HG03175 (cell line): ENCODE measurements around the gene CCDC86.

ENCODE experiments used
- ATAC-seq: cut with Tn5 transposase; IDR thresholded peaks from one replicate; pipeline ENCODE4 v1.9.1; 2021; ENCODE audit warnings: mild to moderate bottlenecking, moderate library complexity; ENCODE audit not compliant: unreplicated experiment

Gene CCDC86

DNA sequence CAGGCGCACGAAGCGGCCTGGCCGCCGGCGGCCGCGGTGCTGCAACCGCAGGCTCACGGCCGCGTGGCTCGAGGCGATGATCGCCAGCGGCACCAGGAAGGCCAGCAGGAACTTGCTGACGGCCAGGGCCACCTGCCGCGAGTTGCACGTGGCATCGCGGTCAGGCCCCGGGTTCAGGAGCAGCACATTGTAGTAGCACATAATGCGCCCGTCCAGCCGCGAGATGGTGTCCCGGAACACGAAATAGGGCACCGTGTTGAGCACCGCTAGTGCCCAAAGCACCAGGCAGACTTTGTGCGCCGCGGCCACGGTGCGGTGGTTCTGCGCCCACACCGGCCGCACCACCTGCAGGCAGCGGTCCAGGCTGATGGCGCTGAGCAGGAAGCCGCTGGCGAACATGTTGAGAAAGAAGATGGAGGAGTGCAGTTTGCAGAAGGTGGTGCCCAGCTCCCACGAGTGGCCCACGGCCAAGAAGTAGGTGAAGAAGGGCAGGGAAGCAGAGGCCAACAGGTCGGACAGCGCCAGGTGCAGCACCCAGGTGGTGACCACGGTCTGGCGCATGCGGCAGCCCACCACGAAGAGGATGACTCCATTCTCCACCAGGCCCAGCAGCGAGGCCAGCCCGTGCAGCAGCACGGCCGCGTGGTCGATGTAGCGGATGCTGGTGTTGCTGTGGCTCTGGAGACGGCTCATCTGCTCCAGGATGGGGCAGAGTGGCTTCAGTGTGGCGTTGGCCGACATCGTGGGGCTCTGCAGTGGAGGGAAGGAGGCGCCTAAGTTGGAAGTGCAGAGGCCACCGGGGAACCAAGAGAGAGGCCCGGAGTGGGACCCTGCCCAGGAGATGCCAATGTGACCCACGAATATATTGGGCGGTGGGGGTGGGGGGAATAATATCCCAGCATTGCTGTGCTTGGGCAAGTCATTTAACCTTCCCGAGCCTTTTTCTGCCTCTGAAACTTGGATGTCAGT lies 11.4 kb downstream of the CCDC86 start:
- no peak for ATAC-seq

DNA sequence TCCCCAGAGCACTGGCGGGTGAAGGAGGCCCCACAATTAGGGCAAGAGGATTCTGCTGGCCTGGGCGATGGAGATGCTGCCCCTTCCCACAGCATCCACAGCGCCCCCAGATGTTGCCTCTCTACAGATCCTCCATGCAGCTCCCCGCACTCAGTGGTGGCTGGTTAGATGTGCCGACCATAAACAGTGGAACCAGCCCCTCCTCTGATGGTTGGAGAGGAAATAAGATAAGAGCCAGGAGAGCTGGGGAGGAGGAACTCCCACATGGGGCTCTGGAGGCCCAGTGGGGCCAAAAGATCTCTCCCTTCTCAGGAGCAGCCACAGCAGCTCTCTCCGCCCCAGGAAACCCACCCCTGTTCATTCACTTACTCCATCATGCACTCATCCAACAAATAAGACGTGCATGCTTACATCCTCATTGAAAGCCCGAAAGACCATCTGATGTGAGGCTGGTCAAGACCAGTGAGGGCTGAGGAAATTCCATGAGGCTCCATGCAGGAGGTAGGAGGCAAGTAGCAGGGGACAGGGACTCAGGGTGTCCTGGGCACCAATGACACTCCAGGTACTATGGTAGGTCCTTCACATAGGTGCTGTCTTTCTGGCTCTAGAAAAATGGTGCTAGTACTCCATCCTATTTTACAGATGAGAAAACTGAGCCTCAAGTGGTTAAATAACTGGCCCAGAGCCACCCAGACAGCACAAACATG lies 12.4 kb downstream of the CCDC86 start:
- ATAC-seq, result no peak

DNA sequence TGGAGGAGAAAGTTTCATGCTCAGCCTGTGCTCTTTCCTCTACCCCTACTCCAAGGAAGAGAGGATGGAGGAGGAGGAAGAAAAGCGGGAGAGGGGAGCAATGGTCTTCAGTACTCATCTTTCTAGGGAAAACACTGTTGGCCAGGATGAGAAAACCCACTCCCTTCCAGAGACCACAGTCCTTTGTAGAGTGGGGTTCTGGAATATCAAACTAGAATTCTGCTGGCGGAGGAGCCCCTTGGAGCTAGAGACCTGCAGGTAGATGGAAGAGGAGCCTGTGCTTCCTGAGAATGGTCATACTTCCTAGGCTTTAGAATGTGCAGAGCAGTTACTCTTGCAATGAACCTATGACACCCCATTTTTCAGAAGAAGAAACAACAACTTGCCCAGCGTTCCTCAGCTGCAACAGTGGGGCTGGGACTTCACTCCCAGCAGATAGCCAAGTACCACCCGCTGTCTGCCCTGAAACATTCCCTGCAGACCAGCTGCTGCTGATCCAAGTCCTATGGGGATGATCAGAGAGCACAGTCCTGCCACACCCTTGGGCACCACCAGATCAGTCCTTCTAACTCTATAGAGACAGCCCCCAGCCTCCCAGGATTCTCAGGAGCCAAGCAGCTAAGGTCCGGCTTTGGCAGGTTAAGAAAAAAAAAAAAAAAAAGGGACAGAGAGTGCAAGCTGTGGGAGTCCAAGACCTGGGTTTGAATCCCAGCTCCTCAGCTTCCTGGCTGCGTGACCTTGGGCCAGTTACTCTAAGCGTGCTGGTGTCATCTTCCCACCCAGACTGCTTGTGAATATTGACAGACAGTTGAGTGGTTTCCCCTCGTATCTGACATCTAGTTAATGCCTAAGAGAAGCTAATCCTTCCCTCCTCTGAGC lies 13.2 kb downstream of the CCDC86 start:
- no peak for ATAC-seq

DNA sequence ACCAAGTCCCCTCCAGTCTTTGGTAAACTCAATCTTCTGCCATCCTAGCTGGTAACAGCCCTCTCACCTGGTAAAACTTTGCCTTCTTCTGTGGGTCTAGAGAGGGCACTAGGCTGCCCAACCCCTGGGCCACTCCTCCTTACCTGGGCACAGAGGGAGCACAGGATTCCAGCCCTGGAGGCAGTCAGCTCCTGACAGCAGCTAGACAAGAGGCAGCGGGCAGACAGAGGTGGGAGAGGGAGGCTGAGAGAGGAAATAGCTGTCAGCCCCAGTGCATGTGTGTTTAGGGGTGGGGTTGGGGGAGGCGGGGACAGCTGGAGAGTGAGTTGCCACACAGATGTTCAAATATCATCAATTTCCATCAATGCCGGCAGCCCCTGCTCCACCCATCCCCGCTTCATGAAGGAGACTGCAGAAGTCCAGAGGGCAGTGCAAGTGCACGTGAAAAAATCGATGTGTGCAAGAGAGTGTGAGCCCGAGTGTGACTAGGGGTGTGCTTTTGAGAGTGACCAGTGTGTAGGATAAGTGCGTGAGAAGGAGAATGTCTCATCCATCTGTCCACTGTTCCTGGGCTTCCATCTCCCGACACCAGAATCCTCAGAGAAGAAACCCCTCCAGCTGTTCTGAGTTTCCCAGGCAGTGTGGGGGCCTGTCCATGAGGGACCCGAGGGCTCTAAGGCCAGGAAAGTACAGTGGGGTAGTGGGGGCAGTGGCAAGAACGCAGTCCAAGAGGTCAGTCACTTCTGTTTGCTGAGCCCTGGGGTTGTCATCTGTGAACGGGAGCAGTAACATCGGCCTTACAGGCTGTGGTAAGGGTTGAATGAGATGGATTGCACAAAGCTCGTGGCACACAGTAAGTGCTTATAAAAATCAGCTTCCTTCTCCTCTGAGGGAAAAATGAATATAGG lies 14.1 kb downstream of the CCDC86 start, which contains the start of gene PTGDR2:
Gene PTGDR2, minus strand, starts transcription at position 225 of the 908 bp plus-strand sequence. CDS start 2,228 bp downstream, outside the sequence.
- ATAC-seq, result no peak

DNA sequence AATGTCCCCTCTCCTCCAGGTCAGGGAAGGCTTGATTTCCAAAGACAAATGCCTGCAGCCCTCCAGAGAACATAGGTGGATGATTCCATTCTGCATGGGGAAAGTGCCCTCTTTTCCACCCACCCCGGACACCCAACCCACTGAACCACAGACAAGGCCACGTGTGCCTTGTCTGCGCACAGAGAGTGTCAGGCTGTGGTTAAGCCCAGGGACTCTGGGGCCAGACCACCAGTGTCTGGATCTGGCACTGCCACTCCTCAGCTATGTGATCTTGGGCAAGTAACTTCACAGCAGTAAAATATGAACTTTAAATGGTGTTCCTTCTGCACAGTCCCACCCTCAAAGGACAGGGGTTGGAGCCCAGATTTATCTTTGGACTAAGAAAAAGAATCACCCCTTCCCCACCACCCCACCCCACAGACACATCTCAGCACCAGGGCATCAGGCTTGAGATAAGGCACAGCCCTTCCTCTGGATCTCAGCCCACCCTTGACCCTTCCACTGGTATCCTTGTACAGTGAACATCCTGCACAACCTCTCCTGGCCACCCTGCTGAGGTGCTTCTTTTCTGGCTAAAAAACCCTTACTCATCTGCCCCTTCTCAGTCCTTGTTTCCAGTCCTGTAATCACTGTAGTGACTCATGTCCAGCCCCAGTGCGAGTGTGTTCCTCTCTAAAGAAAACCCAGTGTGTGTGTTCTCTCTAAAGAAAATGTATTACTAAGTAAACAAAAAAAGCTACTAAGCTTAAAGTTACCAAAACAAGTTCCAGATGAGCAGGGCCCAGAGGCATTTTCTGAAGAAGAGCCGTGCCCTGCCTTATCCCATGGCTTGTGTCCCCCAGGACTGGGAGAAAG lies 15.7 kb downstream of the CCDC86 start:
- ATAC-seq, result no peak

DNA sequence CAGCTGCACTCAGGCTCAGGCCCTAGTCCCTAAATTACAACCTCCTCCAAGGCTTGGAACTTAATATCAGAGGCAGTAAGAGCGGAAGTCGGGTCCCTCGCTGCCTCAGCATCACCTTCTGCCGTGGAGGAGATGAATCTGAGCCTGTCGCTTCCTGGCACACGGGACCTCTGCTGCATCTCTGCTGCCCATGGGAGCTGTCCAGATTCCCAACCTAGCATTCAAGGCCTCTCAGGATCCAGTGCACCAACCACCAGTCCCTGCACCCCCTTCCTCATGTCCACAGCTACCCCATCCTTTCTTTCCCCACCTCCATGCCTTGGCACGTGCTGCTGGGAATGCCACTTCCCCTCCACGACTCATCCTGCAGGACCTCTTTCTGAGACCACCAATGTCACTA lies 16.3 kb downstream of the CCDC86 start:
- ATAC-seq, result no peak

DNA sequence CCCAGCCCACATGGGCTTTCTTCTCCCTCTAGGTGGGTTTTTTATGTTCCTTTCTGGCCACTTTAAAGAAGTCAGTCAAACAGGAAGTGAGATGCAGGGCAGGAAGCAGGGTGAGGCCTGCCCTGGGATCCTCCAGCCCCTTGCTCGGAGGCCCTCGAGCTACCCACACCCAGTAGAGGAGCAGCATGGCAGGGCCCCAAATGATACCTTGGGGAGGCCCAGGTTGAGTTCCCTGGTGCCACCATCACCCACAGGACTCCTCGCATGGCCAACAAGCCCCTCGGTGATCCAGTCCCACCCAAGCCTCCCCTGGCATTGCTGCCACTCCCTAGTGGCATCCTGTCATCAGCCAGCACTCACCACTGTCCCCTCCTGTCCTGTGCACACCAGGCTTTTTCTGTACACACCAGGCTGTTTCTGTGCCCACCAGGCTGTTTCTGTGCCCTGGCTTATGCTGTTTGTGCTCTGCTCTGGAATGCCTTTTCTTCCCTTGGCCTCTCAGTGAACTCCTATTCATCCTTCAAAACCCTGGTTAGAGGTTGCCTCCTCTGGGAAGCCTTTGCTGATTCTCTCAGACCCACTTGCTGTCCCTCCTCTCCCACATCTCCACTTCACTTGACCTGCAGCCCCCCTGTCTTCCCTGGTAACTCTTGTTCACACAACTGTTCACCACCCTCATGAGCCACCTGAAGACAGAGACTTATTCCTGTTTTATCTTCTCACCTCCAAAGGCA lies 17.0 kb downstream of the CCDC86 start:
- ATAC-seq, result no peak

DNA sequence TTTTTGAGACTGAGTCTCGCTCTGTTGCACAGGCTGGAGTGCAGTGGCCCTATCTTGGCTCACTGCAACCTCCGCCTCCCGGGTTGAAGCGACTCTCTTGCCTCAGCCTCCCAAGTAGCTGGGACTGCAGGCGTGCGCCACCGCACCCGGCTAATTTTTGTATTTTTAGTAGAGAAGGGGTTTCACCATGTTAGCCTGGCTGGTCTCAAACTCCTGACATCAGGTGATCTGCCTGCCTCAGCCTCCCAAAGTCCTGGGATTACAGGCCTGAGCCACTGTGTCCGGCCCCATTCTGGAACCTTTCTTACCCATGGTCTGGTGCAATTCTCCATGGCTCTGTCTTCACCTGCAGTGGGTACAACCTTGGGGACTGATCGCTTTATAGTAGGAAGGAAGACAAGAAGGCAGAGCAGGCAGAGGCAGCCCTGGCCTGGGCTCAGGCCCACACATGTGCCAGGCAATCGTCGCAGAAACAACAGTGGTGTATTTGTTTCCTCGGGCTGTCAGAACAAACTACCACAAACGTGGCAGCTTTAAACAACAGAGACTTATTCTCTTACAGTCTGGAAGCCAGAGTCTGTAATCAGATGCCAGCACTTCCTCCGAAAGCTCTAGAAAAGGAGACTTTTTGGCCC lies 17.8 kb downstream of the CCDC86 start:
- no peak for ATAC-seq

DNA sequence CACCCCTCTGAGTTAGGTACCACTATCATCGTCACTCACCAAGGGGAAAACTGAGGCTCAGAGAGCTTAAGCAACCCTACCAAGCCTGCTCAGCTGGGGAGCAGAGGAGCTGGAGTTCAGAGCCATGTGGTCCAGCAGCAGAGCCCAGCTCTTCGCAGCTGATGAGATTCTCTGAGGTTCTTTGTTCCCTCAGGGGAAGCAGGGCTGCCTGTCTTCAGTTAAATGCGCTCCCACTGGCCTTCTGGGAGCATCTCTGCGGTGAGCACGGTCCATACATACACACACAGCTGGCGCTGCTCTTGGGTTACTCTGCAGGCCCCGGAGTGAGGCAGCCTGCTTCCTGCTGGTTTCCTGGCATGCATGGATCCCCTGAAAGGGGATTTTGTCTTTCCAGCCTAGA lies 19.0 kb downstream of the CCDC86 start:
- ATAC-seq, result no peak

DNA sequence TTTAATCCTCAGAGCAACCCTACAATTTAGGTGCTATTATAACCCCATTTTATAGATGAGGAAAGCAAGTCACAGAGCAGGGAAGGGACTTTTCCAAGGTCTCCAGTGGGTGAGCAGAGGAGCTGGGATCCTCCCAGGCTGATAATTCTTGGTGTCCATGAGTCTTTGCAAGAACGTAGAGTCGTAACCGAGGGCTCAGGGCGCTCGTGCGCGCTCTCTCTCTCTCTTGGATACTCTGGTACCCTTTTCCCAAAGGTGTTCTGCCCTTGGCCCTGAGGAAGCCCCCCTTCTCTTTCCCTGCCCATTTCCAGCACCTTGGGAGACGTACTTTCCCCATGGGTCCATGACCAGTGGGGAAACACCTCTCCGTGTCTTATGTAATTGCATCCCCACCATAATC lies 20.3 kb downstream of the CCDC86 start:
- no peak for ATAC-seq

DNA sequence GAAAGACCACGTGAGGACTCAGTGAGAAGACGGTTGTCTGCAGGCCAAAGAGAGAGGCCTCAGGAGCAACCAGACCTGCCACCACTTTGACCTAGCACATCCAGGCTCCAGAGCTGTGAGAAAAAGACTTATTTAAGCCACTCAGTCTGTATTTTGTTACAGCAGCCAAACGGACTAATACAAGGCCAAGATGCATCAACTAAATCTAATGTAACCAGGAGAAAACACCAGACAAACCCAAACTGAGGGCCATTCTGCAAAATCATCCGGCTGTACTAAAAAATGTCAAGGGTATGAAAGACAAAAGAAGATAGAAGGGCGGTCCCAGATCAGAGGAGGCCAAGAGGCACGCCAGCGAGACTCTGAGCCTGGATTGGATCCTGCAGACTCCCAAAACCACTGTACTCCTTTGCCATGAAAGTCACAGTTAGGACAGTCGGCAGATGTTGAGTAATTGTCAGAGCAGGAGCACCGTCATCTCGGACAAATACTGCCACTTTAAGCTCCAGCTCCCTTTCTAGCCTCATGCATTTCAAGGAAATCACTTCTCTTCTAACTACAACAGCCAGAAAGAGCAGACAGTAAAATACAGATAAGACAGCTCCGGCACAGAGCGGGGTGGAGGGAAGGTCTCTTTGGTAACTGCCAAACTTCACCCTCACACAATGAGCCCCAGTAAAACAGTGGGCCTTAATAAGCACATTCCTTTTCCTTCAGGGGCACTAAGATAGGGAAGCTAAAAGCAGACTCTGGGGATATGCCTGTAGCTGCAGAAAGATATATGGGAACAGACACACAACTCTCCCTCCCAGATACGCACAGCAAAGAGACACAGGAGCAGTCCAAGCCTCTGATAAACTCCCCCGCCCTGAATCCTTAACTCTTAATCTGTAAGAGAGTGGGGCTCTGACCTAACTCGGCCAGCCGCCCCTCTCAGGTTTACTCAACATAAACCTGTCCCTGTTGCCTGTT lies 21.9 kb downstream of the CCDC86 start:
- no peak for ATAC-seq

DNA sequence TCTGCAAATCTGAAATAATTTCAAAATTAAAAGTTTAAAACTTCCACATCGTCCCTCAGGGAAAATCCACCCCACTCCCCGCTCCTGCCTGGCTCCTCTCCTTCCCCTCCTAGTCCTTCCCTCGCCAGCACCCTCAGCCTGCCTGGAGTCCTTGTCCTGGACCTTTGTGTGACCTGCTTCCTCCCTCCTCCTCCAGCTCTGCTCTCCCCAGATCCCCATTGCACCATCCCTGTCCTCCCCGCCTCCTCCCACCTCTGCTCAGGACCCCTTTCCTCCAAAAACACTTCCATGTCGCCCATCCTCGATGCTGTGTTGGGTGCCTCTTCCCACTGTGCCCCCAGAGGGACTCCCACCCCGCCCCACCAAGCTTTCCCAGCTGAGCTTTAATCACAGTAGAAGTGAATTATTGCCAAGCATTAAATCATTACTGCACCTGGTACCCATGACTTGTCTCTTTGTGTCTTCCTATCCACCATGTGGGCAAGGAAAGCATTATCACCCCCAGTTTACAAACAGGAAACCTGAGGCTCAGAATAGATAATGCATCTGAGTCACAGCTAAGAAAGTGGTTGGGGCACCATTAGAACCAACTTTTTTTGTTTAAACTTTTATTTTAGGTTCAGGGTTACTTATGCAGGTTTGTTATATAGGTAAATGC lies 23.1 kb downstream of the CCDC86 start:
- no peak for ATAC-seq

DNA sequence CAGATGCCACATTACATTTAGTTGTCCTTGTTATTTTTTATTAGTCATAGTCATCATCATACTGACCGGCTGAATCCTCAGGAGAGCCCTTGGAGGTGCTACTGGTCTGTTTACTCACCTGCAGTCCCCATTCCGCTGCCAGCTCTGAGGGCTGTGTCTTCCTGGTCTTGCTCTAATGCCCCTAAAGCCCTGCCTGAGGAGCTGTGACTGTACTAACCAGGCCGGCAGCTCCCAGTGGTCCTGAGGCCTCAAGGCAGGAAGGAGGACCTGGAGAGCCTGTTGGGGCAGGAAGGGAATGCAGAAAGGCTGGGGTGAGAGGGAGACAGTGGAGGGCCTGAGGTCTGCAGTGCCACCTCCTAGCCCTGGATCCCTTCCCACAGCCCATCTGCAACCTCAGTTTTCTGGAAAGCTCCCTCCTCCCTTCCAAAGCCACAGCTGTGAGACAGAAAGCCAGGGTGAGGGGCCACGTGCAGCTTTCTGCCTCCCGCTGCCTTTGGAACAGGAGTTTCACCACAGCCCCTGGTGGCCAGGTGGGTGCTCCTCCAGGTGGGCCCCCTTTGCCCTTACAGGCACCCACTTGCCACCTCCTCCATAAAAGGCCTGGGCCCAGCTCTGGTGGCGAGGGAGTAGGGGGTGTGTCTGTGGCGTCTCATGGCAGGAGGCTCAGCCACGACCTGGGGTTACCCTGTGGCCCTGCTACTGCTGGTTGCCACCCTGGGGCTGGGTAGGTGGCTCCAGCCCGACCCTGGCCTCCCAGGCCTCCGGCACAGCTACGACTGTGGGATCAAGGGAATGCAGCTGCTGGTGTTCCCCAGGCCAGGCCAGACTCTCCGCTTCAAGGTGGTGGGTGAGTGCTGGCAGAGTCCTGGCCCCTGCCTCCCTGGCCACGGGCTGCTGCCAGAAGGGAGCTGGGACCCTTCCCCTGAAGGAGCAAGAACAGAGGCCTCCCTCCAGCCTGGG lies 25.3 kb downstream of the CCDC86 start, which contains the start of gene ZP1:
Gene ZP1, plus strand, starts transcription at position 632 of the 960 bp plus-strand sequence. Its CDS starts 20 bp downstream, at position 652.
- no peak for ATAC-seq

DNA sequence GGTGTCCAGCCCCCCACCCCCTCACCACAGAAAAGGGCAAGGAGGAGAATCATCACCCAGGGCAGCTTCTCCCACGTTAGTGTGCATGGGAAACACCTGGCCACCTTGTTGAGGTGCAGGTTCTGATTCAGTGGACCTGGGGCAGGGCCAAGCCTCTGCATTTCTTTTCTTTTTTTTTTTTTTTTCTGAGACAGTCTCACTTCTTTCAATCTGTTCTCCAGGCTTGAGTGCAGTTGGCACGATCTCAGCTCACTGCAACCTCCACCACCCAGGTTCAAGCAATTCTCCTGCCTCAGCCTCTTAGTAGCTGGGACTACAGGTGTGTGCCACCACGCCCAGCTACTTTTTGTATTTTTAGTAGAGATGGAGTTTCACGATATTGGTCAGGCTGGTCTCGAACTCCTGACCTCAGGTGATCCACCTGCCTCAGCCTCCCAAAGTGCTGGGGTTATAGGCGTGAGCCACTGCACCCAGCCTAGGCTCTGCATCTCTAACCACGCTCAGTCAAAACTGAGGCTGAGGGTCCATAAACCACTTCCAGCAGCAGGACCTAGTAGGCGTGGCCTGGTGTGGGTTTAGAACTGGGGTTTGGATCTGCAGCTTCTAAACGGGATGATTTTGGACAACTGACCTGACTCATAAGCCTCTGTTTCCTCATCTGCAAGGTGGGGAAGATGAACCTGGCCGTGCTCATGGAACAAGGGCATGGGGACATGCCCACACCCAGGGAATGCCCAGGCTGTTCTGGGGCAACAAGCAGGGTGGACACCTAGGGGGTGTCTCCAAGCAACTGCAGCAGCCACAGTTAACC lies 26.2 kb downstream of the CCDC86 start:
- ATAC-seq, result no peak
